Stimulated activated CD4-positive, alpha-beta T cell treated with anti-CD3 and anti-CD28 coated beads, TNF-alpha, amount 100 ng/mL, for 1 hour (primary cell): ENCODE results near the gene FSCN2.

Experiments used
- DNase-seq, 3 donors: peaks; one replicate each; pipeline ENCODE4 v3.0.0-alpha.2; 2020; ENCODE audit warnings: low read depth in 3 of 3, low spot score in 1 of 3

The FSCN2 gene, protein sequence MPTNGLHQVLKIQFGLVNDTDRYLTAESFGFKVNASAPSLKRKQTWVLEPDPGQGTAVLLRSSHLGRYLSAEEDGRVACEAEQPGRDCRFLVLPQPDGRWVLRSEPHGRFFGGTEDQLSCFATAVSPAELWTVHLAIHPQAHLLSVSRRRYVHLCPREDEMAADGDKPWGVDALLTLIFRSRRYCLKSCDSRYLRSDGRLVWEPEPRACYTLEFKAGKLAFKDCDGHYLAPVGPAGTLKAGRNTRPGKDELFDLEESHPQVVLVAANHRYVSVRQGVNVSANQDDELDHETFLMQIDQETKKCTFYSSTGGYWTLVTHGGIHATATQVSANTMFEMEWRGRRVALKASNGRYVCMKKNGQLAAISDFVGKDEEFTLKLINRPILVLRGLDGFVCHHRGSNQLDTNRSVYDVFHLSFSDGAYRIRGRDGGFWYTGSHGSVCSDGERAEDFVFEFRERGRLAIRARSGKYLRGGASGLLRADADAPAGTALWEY

DNA sequence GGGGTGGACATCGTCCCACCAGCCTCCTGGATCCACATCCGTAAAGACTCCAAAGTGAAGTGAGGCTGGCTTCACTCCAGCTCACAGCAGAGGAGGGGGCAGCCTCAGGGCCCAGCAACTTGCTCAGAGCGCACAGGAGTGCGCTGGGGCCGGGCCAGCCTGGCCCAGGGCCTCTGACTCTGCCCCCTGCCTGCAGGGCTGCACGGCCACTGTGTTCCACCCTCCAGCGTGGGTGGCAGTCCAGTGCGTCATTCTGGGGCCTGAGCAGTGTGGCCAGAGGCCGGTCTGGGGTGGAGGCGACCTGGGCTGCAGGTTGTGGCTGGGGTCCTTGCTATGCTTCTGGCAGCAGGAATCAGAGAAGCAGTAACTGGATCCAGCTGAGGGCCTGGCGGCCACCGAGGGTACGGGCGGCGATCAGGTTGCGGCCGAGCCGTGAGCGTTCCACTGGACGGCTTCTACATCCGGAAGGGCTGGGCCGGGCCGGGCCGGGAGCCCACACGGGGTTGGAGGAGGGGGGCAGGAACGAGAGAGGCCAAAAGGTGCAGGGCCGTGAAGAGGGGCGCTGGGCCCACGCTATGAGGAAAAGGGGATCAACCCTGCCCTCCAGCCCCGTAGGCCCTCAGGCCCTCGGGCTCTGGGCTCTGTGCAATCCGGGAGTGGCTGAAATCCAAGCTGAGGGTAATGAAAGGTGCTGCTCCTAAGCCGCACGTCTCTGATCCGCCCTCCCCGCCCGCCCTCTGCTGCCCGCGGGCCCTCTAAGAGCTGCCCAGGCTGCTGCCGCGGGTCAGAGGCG is at the start of gene FSCN2:
TSS of gene FSCN2 (plus strand) at position 787 of the 793 bp plus-strand sequence. CDS start 155 bp downstream, outside the sequence.
- no peak for DNase-seq

- no peak for DNase-seq
Observed at GRCh38 chr17:81479175-81480071, 48.8 kb upstream of the FSCN2 start.

DNA sequence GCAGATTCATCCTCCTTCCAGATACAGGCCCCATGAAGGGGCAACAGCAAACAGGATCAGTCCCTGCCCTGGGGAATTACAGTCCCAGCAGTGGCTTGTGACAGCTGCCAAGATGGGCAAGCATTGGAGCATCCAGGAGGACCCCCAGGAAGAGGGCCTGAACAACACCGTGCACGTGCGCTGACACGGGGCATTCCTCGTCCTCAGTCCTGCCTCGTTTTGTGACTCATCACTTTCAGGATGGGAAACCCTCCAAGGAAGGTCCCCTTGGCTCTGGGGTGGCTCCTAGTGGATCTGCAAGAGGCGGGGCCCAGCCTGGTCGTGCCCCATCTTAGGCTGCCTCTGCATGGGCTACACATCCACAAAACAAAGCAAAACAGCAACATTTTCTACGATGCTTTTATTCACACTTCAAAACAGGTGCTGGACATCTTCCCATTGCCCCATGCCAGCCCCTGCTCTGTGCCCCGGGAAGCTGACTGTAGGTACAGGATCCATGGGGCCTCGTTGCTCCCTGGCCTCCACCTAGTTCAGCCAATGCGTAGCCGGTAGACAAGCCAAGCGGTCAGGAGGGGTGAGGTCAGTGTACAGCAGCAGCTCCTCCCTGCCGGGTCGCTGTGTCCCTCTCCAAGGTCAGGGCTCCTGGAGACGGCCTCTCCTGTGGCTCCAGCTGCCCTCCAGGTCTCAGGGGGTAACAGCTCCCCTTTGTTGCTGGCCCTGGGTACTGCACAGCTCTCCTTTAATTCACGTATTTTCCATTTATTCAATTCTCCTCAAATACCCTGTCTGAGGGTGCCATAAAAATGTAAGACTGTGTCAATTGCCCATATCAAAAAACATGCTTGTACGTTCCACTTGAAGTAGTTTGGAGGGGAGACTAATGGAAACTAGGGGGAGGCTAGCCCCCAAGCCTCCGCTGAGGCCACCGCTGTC is 47.8 kb upstream of the FSCN2 start:
- DNase-seq = no peak

- DNase-seq = peak in 2 of 3 donors; percentile 29 to 46
Observed at GRCh38 chr17:81481073-81481799, 46.9 kb upstream of the FSCN2 start.

DNA sequence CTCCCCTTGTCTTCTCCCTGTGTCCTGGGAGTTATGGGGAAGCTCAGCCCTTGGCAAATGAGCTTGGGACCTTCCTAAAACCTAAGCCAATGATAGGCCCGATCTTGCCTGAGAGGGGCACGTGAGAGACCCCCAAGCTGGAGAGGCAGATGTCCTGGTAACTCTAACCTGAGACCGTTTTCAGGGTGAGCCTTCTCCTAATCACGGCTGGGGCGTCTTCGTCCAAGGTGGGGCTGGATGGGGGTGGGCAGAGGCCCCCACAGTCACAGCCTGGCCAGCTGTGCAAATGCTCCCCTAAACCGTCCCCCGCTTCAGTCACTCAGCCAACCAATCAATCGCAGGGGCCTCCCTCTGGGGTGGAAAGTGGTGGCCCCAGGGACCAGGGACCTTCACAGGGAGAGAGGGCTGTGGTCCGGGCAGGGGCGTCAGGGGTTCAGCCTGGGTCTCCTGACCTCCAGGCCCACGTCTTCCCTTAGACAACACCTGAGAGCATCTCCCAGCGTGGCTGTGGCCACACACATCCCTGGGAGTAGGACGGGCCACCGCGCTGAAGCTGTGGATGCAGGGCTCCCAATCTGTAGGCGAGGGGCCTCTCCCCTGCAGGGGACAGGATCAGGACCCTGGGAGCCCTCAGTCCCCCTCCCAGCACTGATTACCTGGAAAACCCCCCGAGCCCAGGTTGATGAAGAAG is 46.2 kb upstream of the FSCN2 start:
- no peak for DNase-seq

- DNase-seq = no peak
Observed at GRCh38 chr17:81482673-81483072, 45.5 kb upstream of the FSCN2 start.

DNA sequence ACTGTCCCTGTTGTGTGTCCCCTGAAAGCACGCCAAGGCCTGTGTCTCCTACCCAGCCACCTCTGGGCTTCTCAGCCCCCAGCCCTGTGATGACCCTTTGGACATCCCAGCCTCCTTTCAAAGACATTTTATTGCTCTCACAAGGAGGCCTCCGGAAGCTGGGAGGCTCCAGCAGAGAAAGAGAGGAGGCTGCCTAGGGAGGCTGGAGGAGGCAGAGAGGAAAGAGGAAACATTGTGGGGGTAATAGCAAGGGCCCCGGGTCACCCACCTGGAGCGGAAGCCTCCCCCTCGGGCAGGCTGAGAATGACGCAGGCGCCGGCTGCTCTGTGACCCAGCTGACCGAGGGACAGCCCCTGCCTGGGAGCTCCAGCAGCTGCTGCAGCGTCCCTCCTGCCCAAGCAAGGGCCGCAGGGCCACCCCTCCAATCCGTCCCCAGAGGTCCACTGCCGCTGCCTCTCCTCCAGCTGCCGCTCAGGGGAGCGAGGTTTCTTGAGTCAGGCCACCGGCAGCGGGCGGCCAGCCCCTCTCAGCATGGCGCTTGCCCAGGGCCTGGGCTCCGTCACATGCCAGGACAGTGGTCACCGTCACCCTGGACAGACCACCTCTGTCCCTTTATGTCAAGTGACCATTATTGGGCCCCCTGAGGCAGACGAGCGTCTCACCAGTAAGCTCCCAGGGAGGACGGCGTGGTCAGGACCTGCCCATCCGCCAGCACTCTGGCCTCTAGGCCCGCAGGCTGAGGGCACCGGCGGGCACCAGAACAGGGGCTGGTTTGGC is 44.9 kb upstream of the FSCN2 start:
- no peak for DNase-seq

DNA sequence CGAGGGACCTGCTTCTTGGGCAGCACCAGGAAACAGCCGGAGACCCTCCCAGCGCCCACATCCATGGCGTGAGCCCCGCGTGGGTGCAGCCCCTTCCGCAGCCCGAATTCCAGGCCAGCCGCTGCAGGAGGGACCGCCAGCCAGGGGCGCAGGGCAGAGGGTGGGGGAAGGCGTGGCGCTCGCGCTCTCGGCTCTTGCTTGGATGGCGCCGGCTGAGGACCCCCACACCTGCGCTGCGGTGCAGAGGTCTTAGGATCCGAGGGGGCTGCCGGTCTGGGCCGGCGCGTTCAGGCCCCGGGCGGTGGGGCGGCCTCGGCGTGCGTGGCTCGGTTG is 44.3 kb upstream of the FSCN2 start:
- no peak for DNase-seq

DNA sequence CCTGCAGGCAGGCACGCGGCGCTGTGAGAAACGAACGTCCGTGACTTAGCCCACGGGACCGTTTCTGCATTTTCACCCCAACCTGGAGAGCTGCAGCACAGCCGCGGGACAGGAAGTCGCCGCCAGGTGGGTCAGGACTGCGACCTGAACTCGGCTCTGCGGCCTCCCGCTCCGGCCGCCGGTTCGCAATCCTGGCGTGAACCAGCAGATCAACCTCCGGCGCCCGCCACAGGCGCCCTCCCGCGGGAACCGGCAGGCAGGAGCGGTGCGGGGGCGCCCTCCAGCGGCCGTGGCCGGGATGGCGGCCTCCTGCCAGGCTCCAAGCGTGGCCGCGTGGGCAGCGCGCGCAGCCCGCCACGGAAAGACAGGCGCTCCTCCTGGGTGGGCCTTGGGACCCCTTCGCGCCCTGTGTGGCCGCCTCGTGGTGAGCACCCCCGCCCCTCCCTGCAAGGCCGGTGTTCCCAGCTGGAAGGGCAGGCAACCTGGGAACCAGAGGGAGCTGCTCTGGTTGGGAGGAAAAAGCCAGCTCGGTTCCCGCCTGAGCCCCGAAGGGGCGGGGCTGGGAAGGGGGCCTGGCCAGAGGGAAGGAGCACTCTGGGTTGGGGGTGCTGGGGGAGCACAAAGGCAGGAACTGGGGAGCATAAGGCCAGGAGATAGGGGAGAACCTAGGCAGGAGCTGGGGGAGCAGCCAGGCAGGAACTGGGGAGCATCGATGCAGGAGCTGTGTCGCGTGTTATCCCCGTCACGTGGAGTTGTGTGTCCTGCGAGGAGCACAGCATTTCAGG is 43.8 kb upstream of the FSCN2 start:
- DNase-seq = peak; percentile 77 to 88 (median 80)

DNA sequence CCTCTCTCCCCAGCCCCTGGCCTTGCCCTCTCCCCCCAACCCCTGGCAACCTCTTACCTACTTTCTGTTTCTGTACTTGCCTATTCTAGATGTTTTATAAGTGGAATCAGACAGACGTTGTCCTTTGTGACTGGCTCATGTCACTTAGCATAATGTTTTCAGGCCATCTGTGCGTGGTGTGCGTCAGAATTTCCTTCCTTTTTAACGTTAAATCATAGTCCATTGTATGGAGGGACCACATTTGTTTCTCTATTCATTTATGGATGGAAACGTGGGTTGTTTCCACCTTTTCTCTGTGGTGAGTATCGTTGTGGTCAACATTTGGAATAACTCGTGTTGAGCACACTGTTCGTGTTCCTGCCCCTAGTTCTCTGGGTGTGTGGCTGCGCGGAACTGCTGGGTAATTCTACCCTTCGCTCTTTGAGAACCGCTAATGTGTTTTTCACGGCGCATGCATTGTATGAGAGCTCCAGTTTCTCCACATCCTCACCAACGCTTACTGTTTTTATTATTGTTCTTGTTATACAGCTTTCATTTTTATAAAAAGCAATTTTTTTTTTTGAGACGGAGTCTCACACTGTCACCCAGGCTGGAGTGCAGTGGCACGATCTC is 41.9 kb upstream of the FSCN2 start:
- no peak for DNase-seq

DNA sequence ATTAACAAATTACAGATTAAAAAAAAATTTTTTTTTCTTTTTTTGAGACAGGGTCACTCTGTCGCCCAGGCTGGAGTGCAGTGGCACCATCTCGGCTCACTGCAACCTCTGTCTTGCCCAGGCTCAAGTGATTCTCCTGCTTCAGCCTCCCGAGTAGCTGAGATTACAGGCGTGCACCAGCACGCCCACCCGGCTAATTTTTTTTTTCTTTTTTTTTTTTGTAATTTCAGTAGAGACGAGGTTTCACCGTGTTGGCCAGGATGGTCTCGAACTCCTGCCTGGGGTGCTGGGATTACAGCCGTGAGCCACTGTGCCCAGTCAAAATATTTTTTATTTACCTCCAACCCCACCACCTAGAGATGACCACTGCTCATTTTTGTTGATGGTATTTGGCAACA is 41.1 kb upstream of the FSCN2 start:
- no peak for DNase-seq

DNA sequence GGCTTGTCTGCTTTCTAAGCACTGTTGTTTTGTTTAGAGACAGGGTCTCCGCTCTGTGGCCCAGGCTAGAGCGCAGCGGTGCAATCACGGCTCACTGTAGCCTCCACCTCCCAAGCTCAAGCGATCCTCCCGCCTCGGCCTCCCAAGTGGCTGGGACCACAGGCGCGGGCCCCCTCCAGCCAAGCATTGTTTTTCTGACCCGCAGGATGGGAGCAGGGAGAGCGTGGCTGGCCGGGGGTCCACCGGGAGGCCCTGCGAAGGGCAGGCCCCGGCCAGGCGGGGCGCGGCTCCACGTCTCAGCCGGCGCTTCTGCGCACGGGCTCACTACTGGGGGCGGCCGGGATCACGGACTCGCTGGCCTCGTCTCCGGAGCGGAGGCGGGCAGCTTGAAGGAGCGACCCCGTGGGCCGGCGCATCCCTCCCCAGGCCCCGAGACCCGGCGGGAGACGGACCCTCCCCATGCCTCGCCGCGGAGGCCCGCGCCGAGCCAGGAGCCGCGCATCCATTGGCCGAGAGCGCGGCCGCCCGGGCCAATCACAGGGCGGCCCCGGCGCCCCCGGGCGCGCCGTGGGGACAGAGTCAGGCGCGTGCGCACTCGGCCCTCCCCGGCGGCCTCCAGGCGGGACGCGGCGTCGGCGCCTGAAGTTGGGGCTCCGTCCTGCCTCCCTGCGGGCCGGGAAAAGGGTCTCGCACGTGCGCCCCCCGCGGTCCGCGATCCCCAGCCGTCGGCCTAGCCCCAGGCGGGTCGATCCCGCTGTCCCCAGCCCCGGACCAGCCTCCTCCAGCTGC is 40.5 kb upstream of the FSCN2 start:
- peak; percentile 51 to 74 (median 65) for DNase-seq

DNA sequence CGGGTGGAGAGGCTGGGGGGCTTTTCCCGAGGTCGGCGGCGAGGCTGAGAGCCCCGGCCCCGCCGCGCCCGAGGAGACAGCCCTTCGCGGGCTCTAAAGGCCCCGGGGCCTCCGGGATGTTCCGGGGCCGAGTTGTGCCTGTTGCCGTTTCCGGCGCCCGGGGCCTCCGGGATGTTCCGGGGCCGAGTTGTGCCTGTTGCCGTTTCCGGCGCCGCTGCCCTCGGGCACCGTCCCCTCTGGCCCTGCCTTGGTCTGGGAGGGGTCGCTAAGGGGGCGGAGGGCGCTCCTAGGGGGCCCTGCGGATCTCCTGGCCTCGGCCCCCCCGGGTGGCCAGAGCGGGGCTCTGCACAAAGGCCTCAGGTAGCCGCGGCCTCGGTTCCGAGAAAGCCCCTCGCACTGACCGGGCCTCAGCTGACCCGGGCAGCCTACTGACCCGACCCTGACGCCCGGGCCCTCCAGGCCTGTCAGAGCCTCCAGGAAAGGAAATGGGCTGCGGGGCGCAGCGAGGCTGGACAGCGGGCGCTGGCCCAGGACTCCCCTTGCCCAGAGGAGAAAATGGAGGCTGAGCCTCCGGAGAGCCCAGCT is 39.8 kb upstream of the FSCN2 start:
- DNase-seq = no peak

GRCh38 chr17:81489012-81489997 is 38.9 kb upstream of the FSCN2 start:
- no peak for DNase-seq
